Endothelial cell of umbilical vein (primary cell): Measurements from ENCODE around the gene TMEM229B. TPM values are rescaled to one million over a fixed set of nuclear protein-coding genes. Genes with fewer than 3 reads are reported as not detected.

Experiments
- BruUV-seq: library from RNA; stranded (reverse); fragments of 400-500 nt; replicated peaks from 2 replicates; lab custom pipeline; 2021; lab: Mats Ljungman, UMichigan
- CTCF ChIA-PET: fragments of 300-600, 350-600 bp; sonication (Branson Sonifier 250); formaldehyde crosslinking; loops from one replicate; lab custom pipeline; 2021; ENCODE audit warnings: antibody characterized with exemption, inconsistent platforms; lab: Charles Lee
- POLR2A ChIA-PET: fragments of 300-600, 350-600 bp; sonication (Branson Sonifier 250); formaldehyde crosslinking; loops from one replicate; lab custom pipeline; 2021; ENCODE audit warnings: antibody characterized with exemption, inconsistent platforms; lab: Charles Lee
- DNase-seq: peaks from one replicate; pipeline ENCODE4 v3.0.0-alpha.2; 2011; ENCODE audit warnings: low read depth, low spot score
- FAIRE-seq: peaks from 2 replicates; lab custom pipeline; 2011; peaks lifted over from hg19 to GRCh38; lab: Jason Lieb, UNC
- H2AFZ ChIP-seq: 2 replicates; pipeline ENCODE4 v1.6.0; 2012; ENCODE audit warnings: low read depth, low read length, control low read depth, inconsistent platforms
- H3K27ac ChIP-seq: 2 replicates; pipeline ENCODE4 v1.5.1; 2011; ENCODE audit warnings: low read depth, mild to moderate bottlenecking, control low read depth, low read length, moderate library complexity; ENCODE audit not compliant: insufficient read depth
- H3K27me3 ChIP-seq, 2 experiments: 2 replicates each; pipeline versions ENCODE4 v1.6.0 to v1.6.1; 2011; ENCODE audit warnings: low read length in 2 of 2, mixed read lengths in 1 of 2; ENCODE audit not compliant: control insufficient read depth in 2 of 2, insufficient read depth in 2 of 2
- H3K36me3 ChIP-seq, 2 experiments: 2 replicates in 1 of 2; 3 replicates in 1 of 2; pipeline ENCODE4 v1.5.1; 2011; ENCODE audit warnings: low read length in 2 of 2, mild to moderate bottlenecking in 1 of 2, moderate library complexity in 1 of 2; ENCODE audit not compliant: control insufficient read depth in 2 of 2, insufficient read depth in 2 of 2; ENCODE audit errors: extremely low read depth in 1 of 2
- H3K4me1 ChIP-seq: 3 replicates; pipeline ENCODE4 v1.5.1; 2011; ENCODE audit warnings: mild to moderate bottlenecking, low read length; ENCODE audit not compliant: control insufficient read depth, insufficient read depth; ENCODE audit errors: extremely low read depth
- H3K4me2 ChIP-seq: 2 replicates; pipeline ENCODE4 v1.6.1; 2011; ENCODE audit warnings: low read length, control low read depth, mixed read lengths; ENCODE audit not compliant: insufficient read depth
- H3K4me3 ChIP-seq, 3 experiments: fragments of 200-600 bp in 1 of 3; sonication (generic), shearing (Covaris generic) in 1 of 3; replicated peaks in 1 of 3; 2 replicates each; pipeline ENCODE4 v1.5.1; 2011 to 2016; ENCODE audit warnings: control low read depth in 3 of 3, low read length in 3 of 3, mild to moderate bottlenecking in 2 of 3, inconsistent platforms in 1 of 3, low read depth in 1 of 3, moderate library complexity in 1 of 3; ENCODE audit not compliant: insufficient read depth in 1 of 3
- H3K79me2 ChIP-seq: 2 replicates; pipeline ENCODE4 v1.6.0; 2012; ENCODE audit warnings: low read length, inconsistent platforms; ENCODE audit not compliant: control insufficient read depth, insufficient read depth
- H3K9ac ChIP-seq: replicated peaks from 2 replicates; pipeline ENCODE3; 2011; ENCODE audit warnings: low read length, control low read depth; ENCODE audit not compliant: insufficient read depth; ENCODE audit errors: extremely low read depth
- H3K9me1 ChIP-seq: replicated peaks from 3 replicates; pipeline ENCODE4 v1.6.0; 2011; ENCODE audit warnings: mild to moderate bottlenecking, low read length; ENCODE audit not compliant: control insufficient read depth, insufficient read depth; ENCODE audit errors: extremely low read depth
- H3K9me3 ChIP-seq: replicated peaks from 2 replicates; pipeline ENCODE4 v1.5.1; 2012; ENCODE audit warnings: low read length, inconsistent platforms; ENCODE audit not compliant: control insufficient read depth, insufficient read depth
- H4K20me1 ChIP-seq: replicated peaks from 2 replicates; pipeline ENCODE3; 2011; ENCODE audit warnings: mild to moderate bottlenecking, low read length; ENCODE audit not compliant: control insufficient read depth, insufficient read depth; ENCODE audit errors: extremely low read depth
- CTCF ChIP-seq, 2 donors: IDR thresholded peaks; 1 replicate in 1 of 2; 2 replicates in 1 of 2; pipeline ENCODE4 v1.5.1; 2011; ENCODE audit warnings: low read length in 2 of 2, mild to moderate bottlenecking in 2 of 2, moderate library complexity in 2 of 2, control low read depth in 1 of 2, inconsistent platforms in 1 of 2, low read depth in 1 of 2; ENCODE audit not compliant: insufficient read depth in 1 of 2; ENCODE audit errors: extremely low read depth in 1 of 2
- JUN ChIP-seq: IDR thresholded peaks from 2 replicates; pipeline ENCODE4 v1.6.1; 2011; ENCODE audit warnings: borderline replicate concordance, low read depth; ENCODE audit not compliant: insufficient read length, insufficient read depth
- POLR2A ChIP-seq: IDR thresholded peaks from 2 replicates; pipeline ENCODE4 v1.6.1; 2012; ENCODE audit warnings: low read depth, mild to moderate bottlenecking, control low read depth, low read length
- POLR2AphosphoS5 ChIP-seq: IDR thresholded peaks from 2 replicates; pipeline ENCODE4 v1.6.1; 2012; ENCODE audit warnings: low read depth, mild to moderate bottlenecking, control low read depth, low read length, moderate library complexity; ENCODE audit not compliant: insufficient read depth
- dilution Hi-C: fragments of 300-500 bp; cut with MboI; formaldehyde crosslinking; loops from one replicate; pipeline ENCODE4 v1.15.0; 2019; ENCODE audit warnings: low sequenced_read_pairs; ENCODE audit not compliant: extremely low pct_ligation_motif_present
- intact Hi-C: fragments of 100-400 bp; cut with micrococcal nuclease; formaldehyde crosslinking; loops from one replicate; pipeline ENCODE4 v1.10.0; 2022
- polyA plus RNA-seq, 4 experiments: library from polyadenylated mRNA; depleted of rRNA in 3 of 4; stranded (reverse) in 3 of 4; unstranded in 1 of 4; fragments of >200 nt; gene quantifications; 2 replicates each; pipeline versions ENCODE4 v1.2.1 to v1.2.3, GENCODE V29; 2011 to 2012; ENCODE audit warnings: missing spikeins in 1 of 4
- total RNA-seq: library from RNA; stranded (reverse); gene quantifications from 2 replicates; pipeline ENCODE4 v1.2.3, GENCODE V29; 2021

TMEM229B gene
- total and polyA plus RNA-seq, 2 donors (not counting 3 experiments of a cell fraction or from before 2014, with no cell fraction given), result 0.03 TPM; not detected in 1

- Histone ChIP-seq H3K79me2 (no peaks in the 10 kb centered on the region), H4K20me1 (no peaks in the 10 kb centered on the region), H3K27me3 (peaks cover 29 to 36% of the 10 kb centered on the region in 2 experiments), H2AFZ (no peak overlapping the region), H3K27ac (no peak overlapping the region), H3K9me3 (no peaks in the 10 kb centered on the region), H3K9ac (no peak overlapping the region), H3K4me3 (no peak overlapping the region), H3K36me3 (no peaks in the 10 kb centered on the region), H3K4me1 (no peaks in the 10 kb centered on the region), H3K4me2 (no peak overlapping the region), H3K9me1 (no peaks in the 10 kb centered on the region)
- dilution Hi-C loops (no loop called here), intact Hi-C loops (loop anchor here (1.0 to 2.0 kb wide), 3 partner anchors 44 to 177 kb away; no protein-coding TSS in a partner anchor)
- TF ChIP-seq CTCF (IDR thresholded peaks at IDR 0.05; ENCODE audit: extremely low read depth in 1 of 2, insufficient read depth in 1 of 2, low read depth in 1 of 2, low read length in 2 of 2) (peak; percentile 56 to 70), POLR2AphosphoS5 (no peak), POLR2A (no peak), JUN (no peak)
- no TSS peak for BruUV-seq
- CTCF ChIA-PET, result interaction anchor here (0.6 to 3.6 kb wide), 55 partner anchors 9 to 1853 kb away, joined by 3 to 336 read pairs (median 4); partner anchors contain the start of genes PIGH and RDH11
- FAIRE-seq (peak; percentile 83), DNase-seq (peak; percentile 62)
- POLR2A ChIA-PET, result no interaction called here
Measured at GRCh38 chr14:67526676-67527459, 38.3 kb upstream of the TMEM229B start.
